HG03097 (cell line): ENCODE measurements around the gene CLCA4.
"Not testable (repeated sequence)": the region's sequence is repeated elsewhere in the genome, so short reads cannot be mapped to it uniquely, and the experiment has no call there.

Experiments
- ATAC-seq: cut with Tn5 transposase; IDR thresholded peaks from one replicate; pipeline ENCODE4 v1.9.1; 2021; ENCODE audit not compliant: unreplicated experiment, low FRiP score

CLCA4 gene

GRCh38 chr1:86546787-86547221 lies at the start of gene CLCA4:
Gene CLCA4, plus strand, starts transcription at chr1:86547078. Its CDS starts 42 bp downstream, at chr1:86547120.
- no peak for ATAC-seq

- ATAC-seq: no peak
Observed at GRCh38 chr1:86498281-86498680, 48.6 kb upstream of the CLCA4 start.

- ATAC-seq: no peak
Observed at GRCh38 chr1:86499987-86500593, 46.8 kb upstream of the CLCA4 start.

- no peak for ATAC-seq
Observed at GRCh38 chr1:86500714-86501113, 46.2 kb upstream of the CLCA4 start.

GRCh38 chr1:86502125-86502646 lies 44.7 kb upstream of the CLCA4 start:
- not testable (repeated sequence) for ATAC-seq

- no peak for ATAC-seq
Observed at GRCh38 chr1:86502721-86503405, 44.0 kb upstream of the CLCA4 start.

- no peak for ATAC-seq
Observed at GRCh38 chr1:86503406-86504136, 43.3 kb upstream of the CLCA4 start.

GRCh38 chr1:86504137-86504479 lies 42.8 kb upstream of the CLCA4 start:
- no peak for ATAC-seq

GRCh38 chr1:86504895-86505563 lies 41.8 kb upstream of the CLCA4 start:
- ATAC-seq: no peak

- ATAC-seq: no peak
Observed at GRCh38 chr1:86505564-86505902, 41.3 kb upstream of the CLCA4 start.

- no peak for ATAC-seq
Observed at GRCh38 chr1:86507935-86508582, 38.8 kb upstream of the CLCA4 start.

- no peak for ATAC-seq
Observed at GRCh38 chr1:86508583-86508969, 38.3 kb upstream of the CLCA4 start.

GRCh38 chr1:86515597-86515996 lies 31.3 kb upstream of the CLCA4 start:
- no peak for ATAC-seq

GRCh38 chr1:86516335-86516734 lies 30.5 kb upstream of the CLCA4 start:
- no peak for ATAC-seq

- ATAC-seq: no peak
Observed at GRCh38 chr1:86517336-86517735, 29.5 kb upstream of the CLCA4 start.

- ATAC-seq: no peak
Observed at GRCh38 chr1:86520789-86521521, 25.9 kb upstream of the CLCA4 start.

GRCh38 chr1:86521522-86521891 lies 25.4 kb upstream of the CLCA4 start:
- ATAC-seq: no peak

GRCh38 chr1:86522240-86522639 lies 24.6 kb upstream of the CLCA4 start:
- no peak for ATAC-seq

- no peak for ATAC-seq
Observed at GRCh38 chr1:86523670-86524354, 23.1 kb upstream of the CLCA4 start.
